Parathyroid adenoma (tissue), 2 donors: ENCODE measurements around the gene RPL10.

ENCODE experiments used
- H2AFZ ChIP-seq: fragments of 300-600 bp; sonication (generic); one replicate; pipeline ENCODE4 v1.7.0; 2017; ENCODE audit warnings: antibody characterized with exemption, mild to moderate bottlenecking
- H3K27ac ChIP-seq: fragments of 300-600 bp; sonication (generic); one replicate; pipeline ENCODE4 v1.7.0; 2017
- H3K27me3 ChIP-seq: fragments of 300-600 bp; sonication (generic); one replicate; pipeline ENCODE4 v1.7.0; 2017; ENCODE audit warnings: low read length; ENCODE audit not compliant: control insufficient read depth, insufficient read depth
- H3K36me3 ChIP-seq: fragments of 300-600 bp; sonication (generic); one replicate; pipeline ENCODE4 v1.7.0; 2017; ENCODE audit warnings: low read length; ENCODE audit not compliant: control insufficient read depth, insufficient read depth
- H3K4me1 ChIP-seq: fragments of 300-600 bp; sonication (generic); one replicate; pipeline ENCODE4 v1.7.0; 2017; ENCODE audit warnings: control low read depth
- H3K4me2 ChIP-seq: fragments of 300-600 bp; sonication (generic); one replicate; pipeline ENCODE4 v1.7.0; 2017; ENCODE audit warnings: low read length
- H3K4me3 ChIP-seq: fragments of 300-600 bp; sonication (generic); one replicate; pipeline ENCODE4 v1.7.0; 2017; ENCODE audit warnings: low read depth, low read length
- H3K79me2 ChIP-seq: fragments of 300-600 bp; sonication (generic); one replicate; pipeline ENCODE4 v1.7.0; 2017; ENCODE audit warnings: control low read depth
- H3K9ac ChIP-seq: fragments of 300-600 bp; sonication (generic); one replicate; pipeline ENCODE4 v1.7.0; 2017; ENCODE audit warnings: mild to moderate bottlenecking
- H3K9me3 ChIP-seq: fragments of 300-600 bp; sonication (generic); one replicate; pipeline ENCODE4 v1.7.0; 2017; ENCODE audit warnings: low read length; ENCODE audit not compliant: control insufficient read depth
- CTCF ChIP-seq: fragments of 300-600 bp; sonication (generic); IDR thresholded peaks from one replicate; pipeline ENCODE4 v1.7.0; 2017; ENCODE audit warnings: antibody characterized with exemption, mild to moderate bottlenecking
- donor health status: primary hyperparathyroidism.

Gene RPL10

GRCh38 chrX:154450312-154450711 lies 52.1 kb downstream of the RPL10 start:
- H2AFZ ChIP-seq, result no peak overlapping the region
- no peak overlapping the region for H3K4me3 ChIP-seq
- no peaks in the 10 kb centered on the region for H3K9me3 ChIP-seq
- no peaks in the 10 kb centered on the region for H3K4me1 ChIP-seq
- no peak overlapping the region for H3K4me2 ChIP-seq
- no peak overlapping the region for H3K9ac ChIP-seq
- no peak for TF ChIP-seq CTCF
- H3K27ac ChIP-seq, result no peak overlapping the region
- no peaks in the 10 kb centered on the region for H3K79me2 ChIP-seq
- no peaks in the 10 kb centered on the region for H3K36me3 ChIP-seq
- no peaks in the 10 kb centered on the region for H3K27me3 ChIP-seq
